WTC11 (cell line): ENCODE measurements around the gene GLB1L2. TPM values are rescaled to one million over a fixed set of nuclear protein-coding genes. Genes with fewer than 3 reads are reported as not detected.

ENCODE experiments used
- ATAC-seq: fragments of 200-7000 bp; cut with Tn5 transposase; 2 replicates; pipeline ENCODE4 v1.10.0; 2021; ENCODE audit warnings: mild to moderate bottlenecking, moderate library complexity
- CTCF ChIA-PET: fragments of 300-600 bp; sonication (Branson Sonifier 250); formaldehyde crosslinking; loops from one replicate; lab custom pipeline; 2021; ENCODE audit warnings: antibody characterized with exemption; lab: Charles Lee
- POLR2A ChIA-PET: fragments of 350-600 bp; sonication (Branson Sonifier 250); formaldehyde crosslinking; loops from one replicate; lab custom pipeline; 2021; ENCODE audit warnings: antibody characterized with exemption; lab: Charles Lee
- DNase-seq: peaks from one replicate; pipeline ENCODE4 v3.0.0; 2021; ENCODE audit warnings: low spot score
- H3K27ac Mint-ChIP-seq: 2 replicates; pipeline ENCODE4 v1.8.0; 2021; ENCODE audit warnings: mixed read lengths
- H3K27me3 Mint-ChIP-seq: 2 replicates; pipeline ENCODE4 v1.8.0; 2021; ENCODE audit warnings: low read depth, mild to moderate bottlenecking, moderate library complexity, mixed read lengths
- H3K36me3 Mint-ChIP-seq: 2 replicates; pipeline ENCODE4 v1.8.0; 2021; ENCODE audit warnings: mixed read lengths
- H3K4me1 Mint-ChIP-seq: 2 replicates; pipeline ENCODE4 v1.8.0; 2022; ENCODE audit warnings: mixed read lengths
- H3K4me3 Mint-ChIP-seq: 2 replicates; pipeline ENCODE4 v1.8.0; 2021; ENCODE audit warnings: mild to moderate bottlenecking, moderate library complexity, mixed read lengths
- H3K9me3 Mint-ChIP-seq: 2 replicates; pipeline ENCODE4 v1.8.0; 2021; ENCODE audit warnings: mixed read lengths
- ARID4B ChIP-seq: sonication (generic); formaldehyde crosslinking; IDR thresholded peaks from 2 replicates; pipeline ENCODE4 v1.8.0; 2023; ENCODE audit warnings: missing genetic modification reagents, mild to moderate bottlenecking, borderline replicate concordance
- ATF1 ChIP-seq: sonication (generic); formaldehyde crosslinking; IDR thresholded peaks from 2 replicates; pipeline ENCODE4 v1.8.1; 2023; ENCODE audit warnings: mild to moderate bottlenecking, moderate library complexity, missing genetic modification reagents
- ATF2 ChIP-seq: sonication (generic); formaldehyde crosslinking; IDR thresholded peaks from 2 replicates; pipeline ENCODE4 v1.8.1; 2022; ENCODE audit warnings: low read depth, missing genetic modification reagents, borderline replicate concordance
- CREB1 ChIP-seq: sonication (generic); formaldehyde crosslinking; IDR thresholded peaks from 2 replicates; pipeline ENCODE4 v1.8.0; 2023; ENCODE audit warnings: mild to moderate bottlenecking, missing genetic modification reagents
- FOXJ3 ChIP-seq: sonication (generic); formaldehyde crosslinking; IDR thresholded peaks from 2 replicates; pipeline ENCODE4 v1.9.0; 2021; ENCODE audit warnings: missing genetic modification reagents, mild to moderate bottlenecking, borderline replicate concordance
- FOXK1 ChIP-seq: sonication (generic); formaldehyde crosslinking; IDR thresholded peaks from 2 replicates; pipeline ENCODE4 v1.8.0; 2022; ENCODE audit warnings: mild to moderate bottlenecking, moderate library complexity, missing genetic modification reagents
- IRF2 ChIP-seq: sonication (generic); formaldehyde crosslinking; IDR thresholded peaks from 2 replicates; pipeline ENCODE4 v1.8.0; 2022; ENCODE audit warnings: low read depth, missing genetic modification reagents, borderline replicate concordance
- JAZF1 ChIP-seq: fragments of 250-450 bp; sonication (Bioruptor Pico); IDR thresholded peaks from 2 replicates; pipeline ENCODE4 v1.9.0; 2021; ENCODE audit warnings: moderate library complexity, mild to moderate bottlenecking, inconsistent platforms
- MXD4 ChIP-seq: fragments of 250-450 bp; sonication (Bioruptor Pico); IDR thresholded peaks from 2 replicates; pipeline ENCODE4 v1.8.0; 2021; ENCODE audit warnings: mild to moderate bottlenecking, moderate library complexity, borderline replicate concordance
- NFATC4 ChIP-seq: fragments of 250-450 bp; sonication (Bioruptor Pico); IDR thresholded peaks from 2 replicates; pipeline ENCODE4 v1.9.0; 2021; ENCODE audit warnings: mild to moderate bottlenecking
- PREB ChIP-seq: sonication (generic); formaldehyde crosslinking; IDR thresholded peaks from 2 replicates; pipeline ENCODE4 v1.8.1; 2022; ENCODE audit warnings: mild to moderate bottlenecking, missing genetic modification reagents, moderate library complexity, borderline replicate concordance
- SMAD3 ChIP-seq: sonication (generic); formaldehyde crosslinking; IDR thresholded peaks from 2 replicates; pipeline ENCODE4 v1.8.0; 2022; ENCODE audit warnings: missing genetic modification reagents, mild to moderate bottlenecking, borderline replicate concordance
- SOX15 ChIP-seq: fragments of 250-450 bp; sonication (Bioruptor Pico); IDR thresholded peaks from 2 replicates; pipeline ENCODE4 v1.9.0; 2021; ENCODE audit warnings: mild to moderate bottlenecking
- ZNF138 ChIP-seq: sonication (generic); formaldehyde crosslinking; conservative IDR thresholded peaks from 2 replicates; pipeline ENCODE4 v1.8.1; 2022; ENCODE audit warnings: mild to moderate bottlenecking, moderate library complexity, missing genetic modification reagents
- ZNF219 ChIP-seq: sonication (generic); formaldehyde crosslinking; IDR thresholded peaks from 2 replicates; pipeline ENCODE4 v1.8.0; 2023; ENCODE audit warnings: missing genetic modification reagents, mild to moderate bottlenecking, borderline replicate concordance
- ZSCAN18 ChIP-seq: fragments of 250-450 bp; sonication (Bioruptor Pico); IDR thresholded peaks from 2 replicates; pipeline ENCODE4 v2.1.2; 2022; ENCODE audit warnings: mild to moderate bottlenecking, moderate library complexity
- total RNA-seq: library from RNA; stranded (reverse); gene quantifications from 3 replicates; pipeline ENCODE4 v1.2.3, GENCODE V29; 2021
- TF ChIP-seq, protein P1 (sequence below): sonication (generic); formaldehyde crosslinking; IDR thresholded peaks from 2 replicates; pipeline ENCODE4 v1.8.0; 2022; ENCODE audit warnings: mild to moderate bottlenecking, missing genetic modification reagents
- TF ChIP-seq, protein P2 (sequence below): sonication (generic); formaldehyde crosslinking; IDR thresholded peaks from 2 replicates; pipeline ENCODE4 v1.8.1; 2022; ENCODE audit warnings: missing genetic modification reagents, borderline replicate concordance

Gene GLB1L2
- total RNA-seq, 1 experiment from 2014 or later: 6.0 TPM

DNA sequence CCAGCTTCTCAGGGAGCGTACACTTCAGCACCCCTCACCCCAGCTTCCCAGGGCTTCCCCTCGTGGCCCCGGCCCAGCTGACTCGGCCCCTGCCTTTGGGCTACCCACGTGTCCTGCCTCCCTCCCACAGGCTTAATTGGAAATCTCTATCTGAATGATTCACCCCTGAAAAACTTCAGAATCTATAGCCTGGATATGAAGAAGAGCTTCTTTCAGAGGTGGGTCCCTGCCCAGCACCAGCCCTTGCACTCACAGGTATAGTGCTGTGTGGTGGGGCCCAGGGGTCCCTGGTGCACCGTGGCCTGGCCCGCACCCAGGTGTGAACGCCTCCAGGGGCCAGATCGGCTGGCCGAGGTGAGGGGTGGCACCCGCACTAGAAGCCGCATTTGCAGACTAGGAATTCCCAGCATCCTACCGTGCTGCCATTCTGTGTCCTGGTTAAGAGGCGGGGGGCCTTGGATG is 41.8 kb downstream of the GLB1L2 start (continued):
- TF ChIP-seq PREB (CRISPR knock-in tag) (no peak), FOXK1 (no peak)

GRCh38 chr11:134374171-134374570 is 42.4 kb downstream of the GLB1L2 start:
- H3K4me1 Mint-ChIP-seq: peaks cover 15% of the 10 kb centered on the region
- no peaks in the 10 kb centered on the region for H3K27me3 Mint-ChIP-seq
- TF ChIP-seq JAZF1 (CRISPR knock-in tag): no peak
- TF ChIP-seq, protein P1, sequence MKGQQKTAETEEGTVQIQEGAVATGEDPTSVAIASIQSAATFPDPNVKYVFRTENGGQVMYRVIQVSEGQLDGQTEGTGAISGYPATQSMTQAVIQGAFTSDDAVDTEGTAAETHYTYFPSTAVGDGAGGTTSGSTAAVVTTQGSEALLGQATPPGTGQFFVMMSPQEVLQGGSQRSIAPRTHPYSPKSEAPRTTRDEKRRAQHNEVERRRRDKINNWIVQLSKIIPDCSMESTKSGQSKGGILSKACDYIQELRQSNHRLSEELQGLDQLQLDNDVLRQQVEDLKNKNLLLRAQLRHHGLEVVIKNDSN (CRISPR knock-in tag): no peak
- TF ChIP-seq, protein P2, sequence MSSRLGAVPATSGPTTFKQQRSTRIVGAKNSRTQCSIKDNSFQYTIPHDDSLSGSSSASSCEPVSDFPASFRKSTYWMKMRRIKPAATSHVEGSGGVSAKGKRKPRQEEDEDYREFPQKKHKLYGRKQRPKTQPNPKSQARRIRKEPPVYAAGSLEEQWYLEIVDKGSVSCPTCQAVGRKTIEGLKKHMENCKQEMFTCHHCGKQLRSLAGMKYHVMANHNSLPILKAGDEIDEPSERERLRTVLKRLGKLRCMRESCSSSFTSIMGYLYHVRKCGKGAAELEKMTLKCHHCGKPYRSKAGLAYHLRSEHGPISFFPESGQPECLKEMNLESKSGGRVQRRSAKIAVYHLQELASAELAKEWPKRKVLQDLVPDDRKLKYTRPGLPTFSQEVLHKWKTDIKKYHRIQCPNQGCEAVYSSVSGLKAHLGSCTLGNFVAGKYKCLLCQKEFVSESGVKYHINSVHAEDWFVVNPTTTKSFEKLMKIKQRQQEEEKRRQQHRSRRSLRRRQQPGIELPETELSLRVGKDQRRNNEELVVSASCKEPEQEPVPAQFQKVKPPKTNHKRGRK (CRISPR knock-in tag): no peak
- TF ChIP-seq SMAD3: no peak
- TF ChIP-seq IRF2 (CRISPR knock-in tag): no peak
- TF ChIP-seq NFATC4: no peak
- no peak for TF ChIP-seq FOXJ3 (CRISPR knock-in tag)
- no peak for TF ChIP-seq ZSCAN18 (CRISPR knock-in tag)
- TF ChIP-seq SOX15: no peak
- TF ChIP-seq ATF1 (CRISPR knock-in tag): no peak
- no peak for TF ChIP-seq ZNF138
- TF ChIP-seq ZNF219 (CRISPR knock-in tag): no peak
- no peak for TF ChIP-seq CREB1 (CRISPR knock-in tag)
- TF ChIP-seq ATF2: no peak
- TF ChIP-seq ARID4B (CRISPR knock-in tag): no peak
- TF ChIP-seq MXD4 (CRISPR knock-in tag): no peak
- no peak for DNase-seq
- H3K4me3 Mint-ChIP-seq: no peak overlapping the region
- no peak overlapping the region for H3K27ac Mint-ChIP-seq
- CTCF ChIA-PET: interaction anchor here (0.6 kb wide), 1 partner anchor 418 kb away, joined by 4 read pairs; the partner anchor contains the start of gene IGSF9B
- H3K36me3 Mint-ChIP-seq: peaks cover 4% of the 10 kb centered on the region; the same call in 1 of the 2 replicates
- ATAC-seq: no peak
- H3K9me3 Mint-ChIP-seq: no peaks in the 10 kb centered on the region
- POLR2A ChIA-PET: no interaction called here
